Neural progenitor cell (in vitro differentiated cells): Measurements from ENCODE around the gene TRIM27.

ENCODE experiments used
- EZH2phosphoT487 ChIP-seq: fragments of 200-600 bp; sonication (generic); IDR thresholded peaks from 2 replicates; pipeline ENCODE4 v1.6.1; 2017; ENCODE audit warnings: antibody characterized with exemption
- TF ChIP-seq, protein P1 (sequence below): fragments of 200-600 bp; sonication (generic); IDR thresholded peaks from 2 replicates; pipeline ENCODE4 v1.5.1; 2017; ENCODE audit warnings: antibody characterized with exemption, mild to moderate bottlenecking

DNA sequence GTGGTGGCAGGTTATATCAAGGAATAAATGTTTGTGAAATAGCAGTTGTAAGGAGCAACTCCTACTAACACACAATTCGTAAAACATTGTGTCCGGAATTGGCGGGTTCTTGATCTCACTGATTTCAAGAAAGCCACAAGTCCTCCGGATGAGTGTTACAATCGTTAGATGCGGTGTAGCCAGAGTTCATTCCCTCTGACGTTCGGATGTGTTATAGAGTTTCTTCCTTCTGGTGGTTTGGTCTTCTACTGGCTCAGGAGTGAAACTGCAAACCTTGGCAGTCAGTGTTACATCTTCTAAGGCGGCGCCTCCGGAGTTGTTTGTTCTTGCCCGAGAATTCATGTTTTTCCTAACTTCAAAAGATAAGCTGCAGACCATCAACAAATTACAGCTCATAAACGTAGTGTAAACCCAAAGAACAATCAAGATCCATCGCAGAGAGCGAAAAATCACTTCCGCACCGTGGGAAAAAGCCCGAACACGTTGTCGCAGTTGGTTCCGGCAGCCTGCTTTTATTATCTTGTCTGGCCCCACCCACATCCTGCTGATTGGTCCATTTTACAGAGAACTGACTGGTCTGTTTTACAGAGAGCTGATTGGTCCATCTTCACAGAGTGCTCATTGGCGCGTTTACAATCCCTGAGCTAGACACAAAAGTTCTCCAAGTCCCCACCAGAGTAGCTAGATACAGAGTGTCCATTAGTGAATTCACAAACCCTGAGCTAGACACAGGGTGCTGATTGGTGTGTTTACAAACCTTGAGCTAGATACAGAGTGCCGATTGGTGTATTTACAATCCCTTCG lies 58.2 kb downstream of the TRIM27 start:
- TF ChIP-seq, protein P1, sequence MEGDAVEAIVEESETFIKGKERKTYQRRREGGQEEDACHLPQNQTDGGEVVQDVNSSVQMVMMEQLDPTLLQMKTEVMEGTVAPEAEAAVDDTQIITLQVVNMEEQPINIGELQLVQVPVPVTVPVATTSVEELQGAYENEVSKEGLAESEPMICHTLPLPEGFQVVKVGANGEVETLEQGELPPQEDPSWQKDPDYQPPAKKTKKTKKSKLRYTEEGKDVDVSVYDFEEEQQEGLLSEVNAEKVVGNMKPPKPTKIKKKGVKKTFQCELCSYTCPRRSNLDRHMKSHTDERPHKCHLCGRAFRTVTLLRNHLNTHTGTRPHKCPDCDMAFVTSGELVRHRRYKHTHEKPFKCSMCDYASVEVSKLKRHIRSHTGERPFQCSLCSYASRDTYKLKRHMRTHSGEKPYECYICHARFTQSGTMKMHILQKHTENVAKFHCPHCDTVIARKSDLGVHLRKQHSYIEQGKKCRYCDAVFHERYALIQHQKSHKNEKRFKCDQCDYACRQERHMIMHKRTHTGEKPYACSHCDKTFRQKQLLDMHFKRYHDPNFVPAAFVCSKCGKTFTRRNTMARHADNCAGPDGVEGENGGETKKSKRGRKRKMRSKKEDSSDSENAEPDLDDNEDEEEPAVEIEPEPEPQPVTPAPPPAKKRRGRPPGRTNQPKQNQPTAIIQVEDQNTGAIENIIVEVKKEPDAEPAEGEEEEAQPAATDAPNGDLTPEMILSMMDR: no peak
- TF ChIP-seq EZH2phosphoT487: no peak
